ENCODE data around the gene USP54.

The USP54 gene

GRCh38 chr10:73465978-73466726, 125.0 kb downstream of the USP54 start:
- DNase-seq = no peak

GRCh38 chr10:73460897-73461296, 130.2 kb downstream of the USP54 start:
- no peak for DNase-seq

- DNase-seq = no peak
These were observed 131.3 kb downstream of the USP54 start for GRCh38 chr10:73459683-73460314.

GRCh38 chr10:73456187-73456890, 134.8 kb downstream of the USP54 start:
- DNase-seq = no peak

GRCh38 chr10:73449113-73449512, 142.0 kb downstream of the USP54 start:
- no peak for DNase-seq

GRCh38 chr10:73448384-73448783, 142.8 kb downstream of the USP54 start:
- DNase-seq = no peak
